HG03571 (cell line): Measurements from ENCODE around the gene JAKMIP2.
A peak's percentile ranks its signal among the peaks of the same experiment; 100 is the strongest.
"Not testable (repeated sequence)": the region's sequence is repeated elsewhere in the genome, so short reads cannot be mapped to it uniquely, and the experiment has no call there.

Experiments
- ATAC-seq: cut with Tn5 transposase; IDR thresholded peaks from one replicate; pipeline ENCODE4 v1.9.1; 2021; ENCODE audit not compliant: unreplicated experiment

The JAKMIP2 gene

DNA sequence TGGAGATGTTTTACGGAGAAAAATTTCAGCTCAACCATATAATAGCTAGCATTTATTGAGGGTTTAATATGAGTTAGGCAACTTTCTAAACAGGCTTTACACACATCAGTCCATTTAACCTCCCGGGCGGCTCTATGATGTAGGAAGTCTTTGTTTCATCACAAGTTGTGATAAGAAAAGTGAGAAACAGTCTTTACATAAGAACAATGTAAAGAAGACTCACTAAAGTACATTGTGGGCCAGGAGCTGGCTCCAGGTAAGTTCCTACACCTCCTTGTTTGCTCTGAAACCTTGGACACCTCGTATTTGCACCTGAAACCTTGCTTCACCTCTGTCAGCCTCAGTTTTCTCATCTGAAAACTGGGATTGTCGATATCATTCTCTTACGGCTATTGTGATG is 116.1 kb downstream of the JAKMIP2 start:
- ATAC-seq, result no peak

DNA sequence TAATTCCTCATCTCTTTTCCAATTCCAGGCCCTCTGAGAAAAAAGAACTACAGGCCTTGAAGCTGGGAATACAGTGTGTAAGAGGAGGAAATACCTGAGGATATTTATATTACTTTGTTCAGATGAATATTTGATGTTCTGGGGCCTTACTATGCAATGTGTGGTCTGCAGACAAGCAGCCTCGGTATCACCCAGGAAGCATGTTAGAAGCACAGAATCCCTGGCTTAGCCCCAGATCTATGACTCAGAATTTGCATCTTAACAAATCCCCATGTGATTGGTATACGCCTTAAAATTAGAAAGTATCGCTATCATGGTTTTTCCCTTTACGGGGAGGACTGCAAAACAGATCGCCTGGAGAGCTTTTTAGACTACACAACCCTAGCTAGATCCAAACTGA is 121.0 kb downstream of the JAKMIP2 start:
- ATAC-seq, result no peak

DNA sequence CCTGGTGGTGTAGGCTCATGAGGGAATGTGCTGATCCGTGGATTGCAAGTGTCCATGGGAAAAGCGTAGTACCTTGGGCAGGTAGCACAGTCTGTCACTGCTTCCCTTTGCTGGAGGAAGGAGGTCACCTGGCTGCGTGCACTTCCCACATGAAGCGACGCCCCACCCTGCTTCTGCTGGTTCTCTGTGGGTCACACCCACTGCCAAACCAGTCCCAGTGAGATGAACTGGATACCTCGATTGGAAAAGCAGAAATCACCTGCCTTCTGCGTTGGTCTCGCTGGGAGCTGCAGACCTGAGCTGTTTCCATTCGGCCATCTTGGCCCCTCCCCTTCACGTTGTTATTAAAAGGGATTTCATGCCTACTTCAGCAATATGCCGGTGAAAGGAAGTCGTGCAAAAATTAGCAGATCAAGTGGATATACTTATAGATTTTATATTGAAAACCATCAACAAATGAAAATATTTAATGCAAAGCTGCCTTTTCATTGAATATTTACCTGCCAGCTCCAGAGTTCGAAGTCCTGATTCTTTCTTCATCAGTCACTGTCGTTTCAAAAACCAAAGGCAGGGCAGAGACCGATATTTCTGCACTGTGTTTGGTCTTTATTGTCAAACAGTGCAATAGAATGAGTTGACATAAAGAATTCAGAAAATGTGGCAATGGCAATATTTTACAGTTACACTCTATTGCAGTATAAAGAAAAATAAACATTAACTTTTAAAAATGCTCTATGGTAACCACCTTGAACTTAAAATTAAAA is 123.2 kb downstream of the JAKMIP2 start:
- no peak for ATAC-seq

DNA sequence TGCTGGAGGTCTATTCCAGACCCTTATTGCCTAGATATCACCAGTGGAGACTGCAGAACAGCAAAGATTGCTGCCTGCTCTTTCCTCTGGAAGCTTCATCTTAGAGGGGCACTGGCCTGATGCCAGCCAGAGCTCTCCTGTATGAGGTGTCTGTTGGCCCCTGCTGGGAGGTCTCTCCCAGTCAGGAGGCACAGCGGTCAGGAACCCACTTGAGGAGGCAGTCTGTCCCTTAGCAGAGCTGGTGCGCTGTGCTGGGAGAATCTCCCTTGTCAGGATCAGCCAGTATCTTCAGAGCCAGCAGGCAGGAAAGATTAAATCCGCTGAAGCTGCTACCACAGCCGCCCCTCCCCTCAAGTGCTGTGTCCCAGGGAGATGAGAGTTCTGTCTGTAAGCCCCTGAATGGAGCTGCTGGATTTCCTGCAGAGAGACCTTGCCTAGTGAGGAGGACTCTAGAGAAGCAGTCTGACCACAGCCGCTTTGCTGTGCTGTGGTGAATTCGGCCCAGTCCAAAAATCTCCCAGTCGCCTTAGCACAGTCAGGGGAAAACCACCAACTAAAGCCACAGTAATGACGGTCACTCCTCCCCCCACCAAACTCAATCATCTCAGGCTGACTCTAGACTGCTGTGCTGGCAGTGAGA is 124.1 kb downstream of the JAKMIP2 start:
- no peak for ATAC-seq

DNA sequence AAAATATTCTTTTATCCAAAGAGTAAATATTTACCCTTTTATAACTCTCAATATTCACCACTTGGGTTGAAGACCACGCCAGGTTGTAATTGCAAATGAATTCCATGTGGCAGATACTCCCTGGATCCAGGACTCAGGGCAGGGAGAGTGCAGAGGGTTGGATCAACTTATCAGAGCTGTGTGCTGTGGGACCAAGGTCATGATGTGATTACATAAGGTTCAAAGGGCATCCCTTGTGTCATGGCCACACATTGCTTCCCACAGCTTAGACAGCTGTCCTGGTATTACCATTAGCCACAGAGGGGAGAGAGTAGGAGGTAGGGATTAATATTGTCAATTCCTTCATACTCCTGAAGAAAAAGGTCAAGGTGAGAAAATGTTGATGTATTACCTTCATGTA is 133.9 kb downstream of the JAKMIP2 start:
- no peak for ATAC-seq

DNA sequence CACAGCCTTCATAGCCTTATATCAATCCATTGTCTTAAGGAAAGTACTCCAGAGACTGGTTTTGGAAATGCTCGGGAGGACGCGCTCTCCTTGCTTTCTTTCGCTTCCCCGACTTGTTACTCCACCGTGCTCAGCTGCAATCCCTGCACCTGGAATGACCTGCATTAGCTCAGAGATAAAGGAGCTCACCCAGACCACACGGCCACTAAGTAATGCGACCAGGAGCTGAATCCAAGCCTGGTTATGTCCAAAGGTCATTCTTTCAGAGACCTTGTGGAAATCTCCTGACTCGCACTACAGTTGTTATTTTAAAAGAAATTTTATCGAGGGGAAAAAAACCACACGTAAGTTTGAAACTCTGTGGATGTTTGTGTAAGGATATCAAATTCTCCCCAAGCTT is 137.3 kb downstream of the JAKMIP2 start:
- ATAC-seq, result no peak

DNA sequence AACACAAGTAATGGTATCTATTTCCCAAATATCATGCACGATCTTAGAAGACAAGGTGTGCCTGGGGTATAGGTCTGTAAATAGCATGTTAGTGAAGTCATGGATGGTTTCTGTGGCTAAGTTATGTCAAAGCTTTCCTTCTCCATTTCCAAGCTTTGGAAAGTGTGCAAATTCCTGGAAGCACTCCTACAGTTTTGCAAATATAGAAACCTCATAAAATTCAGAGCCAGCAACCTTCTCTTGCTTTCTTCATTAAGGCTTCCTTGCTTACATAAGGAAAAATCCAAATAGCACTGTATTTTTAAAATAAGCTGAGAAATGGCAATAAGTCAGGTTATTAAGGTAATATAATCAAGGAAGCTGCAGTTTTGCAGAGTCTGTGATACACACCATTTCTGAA is 138.1 kb downstream of the JAKMIP2 start:
- no peak for ATAC-seq

DNA sequence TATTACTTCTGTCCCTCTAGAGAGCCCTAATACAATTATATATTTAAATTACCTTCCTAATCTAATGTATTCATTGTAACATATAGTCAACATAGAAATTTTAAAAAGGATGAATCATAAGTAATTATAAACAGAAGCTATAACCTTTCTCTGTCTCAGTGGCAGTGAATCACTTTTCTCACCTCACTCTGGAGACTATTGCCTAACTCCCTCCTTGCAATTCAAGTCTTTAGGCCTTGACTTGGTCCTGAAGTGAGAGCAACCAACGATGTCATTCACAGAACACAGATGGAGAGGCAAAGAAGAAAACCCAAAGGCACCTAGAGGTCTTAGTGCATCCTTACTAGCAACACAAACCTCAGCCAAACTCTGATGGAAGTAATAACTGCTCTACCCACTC is 139.4 kb downstream of the JAKMIP2 start:
- ATAC-seq, result no peak

DNA sequence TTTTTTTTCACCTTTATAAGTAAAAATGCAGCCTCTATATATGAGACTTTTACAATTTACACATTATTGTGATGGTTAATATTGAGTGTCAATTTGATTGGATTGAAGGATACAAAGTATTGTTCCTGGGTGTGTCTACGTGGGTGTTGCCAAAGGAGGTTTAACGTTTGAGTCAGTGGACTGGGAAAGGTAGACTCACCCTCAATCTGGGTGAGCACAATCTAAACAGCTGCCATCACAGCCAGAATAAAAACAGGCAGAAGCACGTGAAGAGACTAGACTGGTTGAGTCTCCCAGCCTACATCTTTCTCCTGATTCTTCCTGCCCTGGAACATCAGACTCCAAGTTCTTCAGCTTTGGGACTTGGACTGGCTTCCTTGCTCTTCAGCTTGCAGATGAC is 139.9 kb downstream of the JAKMIP2 start:
- no peak for ATAC-seq

DNA sequence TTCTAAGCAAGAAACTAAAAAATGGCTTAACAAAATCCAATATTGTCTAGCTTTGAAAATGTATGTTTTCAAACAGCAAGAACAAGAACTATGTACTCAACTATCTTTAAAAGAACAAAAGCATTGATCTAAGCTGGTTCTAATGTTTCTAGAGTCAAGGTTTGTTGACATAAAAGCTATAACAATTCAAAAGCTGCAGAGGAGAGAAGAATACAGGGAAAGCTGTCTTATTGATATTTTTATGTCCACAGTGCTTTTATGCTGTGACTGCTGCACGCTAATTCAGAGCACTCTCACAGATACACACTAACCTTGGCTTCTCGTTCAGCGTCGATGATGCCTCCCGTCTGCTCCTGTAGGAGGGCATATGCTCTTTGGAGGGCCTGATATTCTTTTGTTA is 143.2 kb downstream of the JAKMIP2 start:
- no peak for ATAC-seq

DNA sequence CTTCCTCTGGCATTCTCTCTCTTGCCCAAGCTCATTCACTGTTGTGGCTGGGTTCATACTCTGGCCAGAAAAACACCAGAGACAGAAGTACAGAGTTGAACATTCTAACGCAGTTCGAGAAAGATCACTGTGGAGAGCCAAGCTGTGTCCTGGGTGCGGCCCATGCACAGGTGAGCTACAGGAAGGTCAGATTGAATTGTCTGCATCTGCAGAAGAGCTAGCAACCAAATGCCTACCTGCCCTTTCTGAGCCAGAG is 145.9 kb downstream of the JAKMIP2 start:
- ATAC-seq, result no peak

DNA sequence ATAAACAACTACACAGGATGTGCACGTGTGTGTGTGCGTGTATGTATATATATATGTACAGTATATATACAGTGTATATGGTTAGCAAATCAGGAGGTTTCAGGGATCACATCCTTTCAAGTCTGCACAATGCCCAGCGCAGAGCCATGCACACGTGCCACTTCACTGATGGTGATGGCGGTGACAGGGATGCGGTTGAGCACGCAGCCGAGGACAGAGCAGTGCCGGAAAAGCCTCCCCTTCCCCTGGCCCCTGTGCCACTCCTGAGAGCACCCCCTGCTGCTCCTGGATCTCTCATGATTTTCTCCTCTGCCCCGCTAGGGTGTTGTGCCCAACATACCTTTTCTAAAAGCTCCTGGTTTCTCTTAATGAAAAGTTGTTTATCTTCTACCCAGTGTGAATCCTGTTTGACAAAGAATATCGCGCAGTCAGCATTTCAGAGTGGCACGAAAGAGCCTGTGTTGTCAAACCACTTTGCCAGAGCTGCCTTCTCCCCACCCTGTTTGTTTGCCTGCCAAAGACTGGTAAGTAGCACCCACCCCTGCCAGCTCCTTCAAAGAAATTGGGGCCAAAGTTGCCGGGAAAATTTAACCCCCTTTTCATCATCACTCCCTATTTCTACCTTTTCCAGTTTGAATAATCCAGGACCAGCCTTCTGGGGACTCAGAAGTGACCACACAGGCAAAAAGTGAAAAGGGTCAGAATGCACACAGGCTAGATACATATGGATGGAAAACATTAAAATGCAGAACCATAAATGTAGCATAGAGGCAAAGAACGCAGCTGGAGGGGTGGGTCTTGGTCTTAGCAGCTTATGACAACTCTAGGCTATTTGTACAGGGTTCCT is 146.4 kb downstream of the JAKMIP2 start:
- ATAC-seq, result no peak

DNA sequence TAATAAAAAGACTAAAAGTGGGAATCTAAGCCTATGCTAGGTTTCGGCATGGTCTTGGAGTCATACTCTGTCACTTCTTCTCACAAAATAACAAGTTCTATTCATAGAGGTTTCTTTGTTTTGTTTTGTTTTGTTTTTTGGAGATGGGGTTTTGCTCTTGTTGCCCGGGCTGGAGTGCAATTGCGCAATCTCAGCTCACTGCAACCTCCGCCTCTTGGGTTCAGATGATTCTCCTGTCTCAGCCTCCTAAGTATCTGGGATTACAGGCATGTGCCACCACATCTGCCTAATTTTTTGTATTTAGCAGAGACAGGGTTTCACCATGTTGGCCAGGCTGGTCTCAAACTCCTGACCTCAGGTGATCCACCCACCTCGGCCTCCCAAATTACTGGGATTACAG is 147.1 kb downstream of the JAKMIP2 start:
- ATAC-seq, result not testable (repeated sequence)

DNA sequence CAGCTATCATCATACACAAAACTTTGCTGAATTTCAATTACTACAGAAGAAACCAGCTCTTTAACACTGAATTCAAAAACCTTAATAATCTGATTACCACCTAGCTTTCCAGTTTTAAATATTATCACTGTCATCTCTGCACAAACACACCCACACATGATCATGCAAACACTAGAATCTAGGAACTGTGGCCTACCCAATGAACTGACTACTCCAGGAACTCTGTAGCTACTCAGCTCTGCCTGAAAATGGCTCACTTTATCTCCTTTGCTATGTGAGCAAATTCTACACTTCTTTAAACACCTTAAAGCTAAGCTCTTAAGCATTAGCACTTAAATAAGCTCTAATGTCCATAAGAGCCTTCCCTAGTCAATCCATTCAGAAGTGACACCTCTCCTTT is 149.4 kb downstream of the JAKMIP2 start:
- ATAC-seq, result no peak

DNA sequence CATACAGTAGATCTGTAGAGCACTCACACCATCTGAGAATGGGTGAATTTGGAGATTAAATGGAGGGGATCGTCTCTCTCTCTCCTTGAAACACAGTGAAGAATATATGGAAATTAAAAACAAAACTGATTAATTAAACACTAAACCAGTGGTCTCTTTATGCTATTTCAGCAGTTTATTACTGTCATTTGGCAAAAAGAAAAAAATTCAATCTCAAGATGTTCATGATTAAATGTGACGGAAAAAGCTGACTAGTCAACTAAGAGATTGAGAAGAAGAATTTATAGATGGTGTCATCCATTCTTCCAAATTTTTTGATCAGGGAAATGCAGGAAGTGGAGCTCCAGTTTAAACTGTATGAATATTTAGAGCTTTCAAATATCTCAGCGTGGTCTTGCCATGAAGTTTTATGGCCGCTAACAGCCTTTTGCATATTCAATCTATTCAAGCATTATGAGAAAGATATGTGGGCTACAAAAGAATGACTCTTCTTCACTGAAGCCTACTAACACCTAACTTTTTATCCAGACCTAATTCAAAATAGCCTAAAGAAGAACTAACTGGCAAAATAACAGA is 151.0 kb downstream of the JAKMIP2 start:
- no peak for ATAC-seq

DNA sequence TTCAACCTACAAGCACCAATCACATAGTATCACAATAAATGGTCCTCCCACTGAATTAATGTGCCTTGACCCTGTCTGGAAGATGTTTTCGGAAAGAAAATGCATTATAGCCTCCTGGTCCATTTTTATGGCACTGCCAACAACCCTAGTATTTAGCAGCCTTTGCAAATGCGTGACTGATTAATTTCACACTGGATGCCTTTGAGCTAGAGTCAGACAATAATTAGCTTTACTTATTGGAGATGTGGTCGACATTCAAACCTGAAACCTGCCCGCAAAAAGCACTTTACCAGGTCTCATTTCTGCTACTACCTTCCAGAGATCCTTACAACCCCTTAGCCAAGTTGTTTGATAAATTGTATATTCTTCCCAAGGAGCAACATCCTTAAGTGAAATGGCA is 153.3 kb downstream of the JAKMIP2 start:
- ATAC-seq, result no peak

DNA sequence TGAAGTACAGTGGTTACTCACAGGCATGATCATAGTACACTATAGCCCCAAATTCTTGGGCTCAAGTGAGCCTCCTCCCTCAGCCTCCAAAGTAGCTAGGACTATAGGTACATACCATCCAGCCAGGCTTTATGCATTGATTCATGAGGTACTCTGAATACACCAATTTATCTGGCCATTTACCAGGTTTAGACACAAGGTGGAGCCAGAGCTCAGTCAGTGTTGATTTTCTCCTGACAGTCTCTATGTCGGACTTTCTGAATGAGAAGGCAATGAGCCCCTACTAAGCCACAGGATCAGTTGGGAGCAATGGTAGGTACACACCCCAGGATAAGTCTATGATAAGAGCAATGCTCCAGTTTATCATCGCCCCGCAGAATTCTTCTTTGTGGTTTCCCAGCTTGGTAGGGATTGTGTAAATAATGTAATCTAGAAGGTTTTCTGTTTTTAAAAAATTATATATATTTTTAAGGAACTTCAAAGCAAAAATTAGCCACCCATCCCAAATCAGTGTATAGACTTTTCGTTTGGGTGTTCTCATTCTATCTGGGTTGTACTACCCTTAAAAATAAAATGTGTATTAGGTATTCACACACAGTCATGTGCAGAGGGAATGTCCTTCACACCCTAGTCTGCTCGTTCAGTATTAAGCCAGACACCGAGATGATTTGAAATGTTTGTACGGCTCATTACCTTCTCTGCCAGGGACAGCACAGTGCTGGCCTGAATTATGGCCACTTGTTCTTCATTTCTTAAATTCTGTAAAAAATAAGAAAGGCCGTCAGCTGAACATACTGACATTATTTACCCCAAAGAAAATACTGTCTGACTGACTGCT is 154.3 kb downstream of the JAKMIP2 start:
- peak; percentile 76 for ATAC-seq

DNA sequence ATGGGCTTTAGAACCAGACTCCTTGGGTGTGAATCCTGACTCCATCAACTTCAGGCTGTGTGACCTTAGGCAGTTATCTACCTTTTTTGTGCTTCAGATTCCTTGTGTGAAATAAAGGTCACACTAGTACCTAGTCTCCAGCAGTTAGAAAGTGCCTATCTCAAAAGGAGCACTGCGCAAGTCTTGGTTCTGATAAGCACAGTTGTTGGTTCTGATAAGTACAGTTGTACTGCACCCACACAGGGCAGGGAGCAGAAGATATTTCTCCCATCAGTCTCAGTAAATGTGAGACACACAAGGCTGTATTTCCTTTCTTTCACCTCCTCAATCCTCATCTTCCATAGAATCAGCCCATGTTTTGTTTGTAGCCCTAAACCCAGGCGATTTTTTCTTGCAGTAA is 156.1 kb downstream of the JAKMIP2 start:
- ATAC-seq, result no peak

DNA sequence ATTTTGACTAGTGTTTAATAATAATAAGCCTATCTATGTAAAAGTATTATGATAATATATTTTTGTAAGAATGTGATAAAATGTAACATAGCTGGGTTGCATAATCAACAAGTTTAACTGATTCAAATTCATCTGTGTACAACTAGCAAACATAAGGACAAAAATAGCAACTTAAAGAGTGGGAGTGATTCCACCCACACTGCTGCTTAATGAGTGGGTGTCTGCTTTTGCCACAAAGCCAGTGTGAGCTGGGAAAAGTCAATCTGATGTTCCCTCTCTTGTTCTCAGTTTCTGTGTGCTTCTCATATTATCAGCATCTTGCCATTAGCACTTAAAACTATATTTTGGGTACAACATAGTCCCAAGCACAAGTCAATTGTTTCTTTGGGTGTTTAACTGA is 161.5 kb downstream of the JAKMIP2 start:
- no peak for ATAC-seq

DNA sequence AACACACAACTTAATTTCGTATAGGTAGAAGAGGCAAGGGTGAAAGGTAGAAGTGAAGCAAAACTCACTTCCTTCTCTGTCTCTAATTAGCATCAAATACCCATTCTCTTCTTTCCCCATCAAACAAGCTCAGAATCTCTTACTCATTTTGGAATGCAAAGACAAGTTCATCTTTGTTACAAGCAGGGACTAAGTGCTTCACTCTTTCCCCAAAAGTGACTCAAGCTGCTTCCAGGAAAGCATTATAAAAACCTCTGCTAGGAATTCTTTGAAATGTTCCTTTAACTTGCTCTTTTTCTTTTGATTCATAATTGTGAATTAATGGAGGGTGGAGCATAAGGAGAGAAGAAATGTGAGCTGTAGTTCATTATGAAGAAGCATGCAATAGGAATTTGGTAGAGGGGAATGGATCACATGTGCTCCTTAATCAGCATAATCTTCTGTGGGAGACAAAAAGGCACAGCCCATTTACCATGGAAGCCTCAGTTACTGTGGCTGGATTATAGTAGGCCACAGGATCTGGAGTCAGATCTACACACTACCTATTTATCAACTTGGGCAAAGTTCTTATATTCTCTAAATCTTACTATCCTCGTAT is 163.1 kb downstream of the JAKMIP2 start:
- no peak for ATAC-seq
